HG02763 (cell line): ENCODE results near the gene ZDHHC8.

Experiments
- ATAC-seq: cut with Tn5 transposase; IDR thresholded peaks from one replicate; pipeline ENCODE4 v1.9.1; 2021; ENCODE audit warnings: mild to moderate bottlenecking, moderate library complexity; ENCODE audit not compliant: unreplicated experiment

ZDHHC8 gene

GRCh38 chr22:20177217-20177911 lies 45.8 kb downstream of the ZDHHC8 start:
- ATAC-seq = no peak

- no peak for ATAC-seq
These were observed 46.7 kb downstream of the ZDHHC8 start for GRCh38 chr22:20178075-20178914.

DNA sequence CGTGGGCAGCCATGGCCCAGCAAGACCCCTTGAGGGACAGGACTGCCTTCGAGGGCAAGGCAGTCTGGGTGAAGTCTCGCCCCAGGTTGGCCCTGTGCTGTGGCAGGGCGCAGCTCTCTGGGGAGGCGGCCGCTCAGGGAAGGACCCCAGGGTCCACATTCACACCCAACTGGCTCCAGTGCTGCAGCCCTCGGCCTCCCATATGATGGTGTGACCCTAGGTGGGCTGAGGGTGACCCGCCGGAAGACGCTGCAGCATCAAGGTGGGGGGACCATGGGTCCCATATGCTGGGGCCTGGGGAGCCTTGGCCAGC lies 47.3 kb downstream of the ZDHHC8 start:
- ATAC-seq = no peak

DNA sequence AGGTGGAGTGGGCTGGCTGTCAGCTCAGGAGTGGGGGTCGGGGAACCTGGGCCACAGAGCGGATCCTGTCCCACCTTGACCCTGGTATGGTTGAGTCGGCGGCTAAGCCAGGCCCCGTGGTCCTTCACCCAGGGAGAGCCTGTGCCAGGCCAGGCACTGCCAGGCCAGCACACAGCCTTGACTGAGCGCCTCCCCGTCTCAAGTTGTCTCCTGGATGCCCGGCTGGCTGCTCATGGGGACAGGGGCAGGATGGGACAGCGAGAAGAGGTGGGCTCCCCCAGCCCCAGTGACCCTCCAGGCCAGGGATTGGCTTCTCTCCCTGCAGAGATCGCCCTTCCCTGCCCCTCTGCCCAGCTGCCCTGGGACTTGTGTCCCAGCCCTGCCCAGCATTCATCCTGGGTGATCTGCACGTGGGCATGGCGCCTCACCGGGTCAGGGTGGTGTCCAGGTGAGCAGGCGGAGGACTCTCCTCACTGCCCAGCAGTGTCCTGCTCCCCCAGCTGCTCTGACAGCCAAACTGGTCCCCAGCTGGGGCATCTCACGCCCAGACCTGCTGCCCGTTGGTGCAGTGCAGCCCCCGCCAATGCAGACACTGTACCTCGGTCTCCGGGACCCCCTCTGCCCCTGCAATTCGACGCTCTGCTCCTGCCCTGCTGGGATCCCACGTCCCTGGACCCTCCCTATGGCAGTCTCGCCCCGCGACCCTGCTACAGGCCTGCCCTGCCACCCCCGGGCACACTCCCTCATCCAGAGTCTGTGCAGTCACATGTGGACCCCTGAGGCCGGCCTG lies 48.0 kb downstream of the ZDHHC8 start:
- ATAC-seq = no peak

GRCh38 chr22:20180245-20180630 lies 48.6 kb downstream of the ZDHHC8 start:
- no peak for ATAC-seq

DNA sequence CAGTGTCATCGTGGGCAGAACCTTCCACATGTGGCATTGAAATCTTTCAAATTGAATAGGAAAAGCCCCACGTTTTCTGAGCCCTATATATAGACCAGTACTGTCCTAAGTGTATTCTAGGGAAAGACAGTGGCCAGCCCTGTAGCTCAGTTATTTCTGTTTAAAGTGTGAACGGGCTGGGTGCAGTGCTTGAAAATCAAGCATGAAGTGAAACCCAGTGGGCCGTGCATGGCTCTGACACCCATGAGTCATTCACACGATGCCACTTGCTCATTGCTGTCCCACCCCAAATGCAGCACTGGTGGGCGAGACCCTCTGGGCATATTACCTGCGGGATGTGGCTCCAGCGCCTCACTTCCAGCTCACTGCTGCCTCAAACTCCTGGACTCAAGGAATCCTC lies 49.0 kb downstream of the ZDHHC8 start:
- ATAC-seq = no peak

- no peak for ATAC-seq
These were observed 49.7 kb downstream of the ZDHHC8 start for GRCh38 chr22:20181194-20181883.

GRCh38 chr22:20181884-20182236 lies 50.3 kb downstream of the ZDHHC8 start:
- ATAC-seq = no peak

DNA sequence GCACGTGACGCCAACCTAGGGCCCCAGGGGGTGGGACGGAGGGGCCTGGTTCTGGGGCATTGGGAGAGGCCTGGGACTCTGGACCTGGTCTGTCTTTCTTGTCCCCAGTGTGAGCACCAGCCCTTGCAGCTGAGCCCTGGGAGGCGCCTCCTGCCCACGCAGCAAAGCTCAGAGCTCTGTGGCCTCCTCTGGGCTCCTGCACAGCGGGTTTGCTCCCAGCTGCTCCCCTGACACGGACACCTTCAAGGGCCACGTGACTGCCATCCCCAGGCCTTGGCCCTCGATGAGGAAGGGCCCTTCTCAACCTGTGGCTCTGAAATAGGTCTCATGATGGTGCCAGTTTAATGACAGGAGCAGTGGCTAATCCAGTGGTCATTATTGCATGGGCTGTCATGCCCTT lies 50.8 kb downstream of the ZDHHC8 start:
- ATAC-seq = no peak

- no peak for ATAC-seq
These were observed 51.5 kb downstream of the ZDHHC8 start for GRCh38 chr22:20183101-20183500.

GRCh38 chr22:20183823-20184222 lies 52.2 kb downstream of the ZDHHC8 start:
- ATAC-seq = no peak

- ATAC-seq = no peak
These were observed 53.0 kb downstream of the ZDHHC8 start for GRCh38 chr22:20184501-20185165.

GRCh38 chr22:20185750-20186149 lies 54.1 kb downstream of the ZDHHC8 start:
- no peak for ATAC-seq

DNA sequence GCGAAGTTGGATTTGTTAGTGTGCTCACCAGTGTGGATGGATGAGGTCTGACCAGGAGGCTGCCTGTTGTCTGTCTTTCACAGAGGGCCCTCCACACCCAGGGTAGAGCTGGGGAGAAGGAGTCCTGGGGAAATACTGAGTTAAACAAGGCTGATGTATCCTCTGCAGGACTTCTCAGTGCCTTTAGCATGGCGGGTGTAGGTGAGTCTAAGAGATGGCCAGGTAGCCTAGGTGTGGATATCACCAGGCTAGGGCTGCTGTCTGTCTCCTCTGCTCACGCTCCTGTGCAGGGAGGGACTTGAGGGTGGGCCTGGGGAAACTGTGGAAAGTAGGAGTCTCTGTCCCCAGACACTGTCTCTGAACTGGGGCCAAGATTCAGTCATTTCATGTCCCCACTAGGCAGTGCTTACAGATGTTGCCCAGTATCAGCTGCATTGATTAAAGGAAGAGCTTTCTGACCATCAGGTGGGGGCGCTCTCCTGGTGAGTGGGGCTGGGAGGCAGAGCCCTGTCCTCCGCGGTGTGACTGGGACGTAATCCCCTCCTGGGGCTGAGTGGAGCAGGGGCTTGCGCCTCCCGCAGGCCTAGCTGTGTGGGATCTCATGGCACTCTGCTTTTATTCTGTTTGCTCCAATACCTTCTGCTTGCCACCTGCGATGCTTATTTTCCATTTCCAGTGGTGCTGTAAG lies 54.7 kb downstream of the ZDHHC8 start:
- no peak for ATAC-seq

DNA sequence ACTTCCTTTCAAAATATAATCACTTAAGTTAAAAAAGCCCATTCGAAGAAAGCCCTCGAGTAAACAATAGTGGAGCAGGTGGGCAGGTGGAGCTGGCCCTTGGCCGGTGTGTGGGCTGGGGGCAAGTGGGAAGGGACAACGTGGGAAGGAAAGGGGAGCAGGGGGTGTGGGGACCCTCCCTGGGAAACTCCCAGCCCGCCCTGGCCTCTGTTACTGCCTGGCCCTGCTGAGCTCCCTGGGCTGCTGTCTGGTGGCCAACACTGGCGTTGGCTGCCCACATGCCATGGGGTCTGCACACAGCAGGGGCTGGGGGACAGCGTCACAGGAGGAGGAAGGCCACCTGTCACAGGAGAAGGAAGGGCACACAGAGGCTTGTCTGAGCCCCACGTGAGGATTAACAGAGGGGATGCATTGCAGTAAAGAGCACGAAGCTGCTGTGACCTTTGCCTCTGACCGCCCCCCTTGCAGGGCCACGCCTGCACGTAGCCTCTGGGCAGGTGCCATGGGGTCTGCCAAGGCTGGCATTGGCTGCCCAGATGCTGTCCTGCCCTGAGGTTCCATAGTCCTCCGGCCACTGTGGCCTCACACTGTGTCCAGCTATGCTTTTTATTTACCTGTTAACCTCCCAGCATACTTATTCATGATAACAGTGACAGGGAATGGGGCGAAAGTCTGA lies 55.4 kb downstream of the ZDHHC8 start:
- ATAC-seq = no peak

GRCh38 chr22:20187777-20188566 lies 56.4 kb downstream of the ZDHHC8 start:
- ATAC-seq = no peak

DNA sequence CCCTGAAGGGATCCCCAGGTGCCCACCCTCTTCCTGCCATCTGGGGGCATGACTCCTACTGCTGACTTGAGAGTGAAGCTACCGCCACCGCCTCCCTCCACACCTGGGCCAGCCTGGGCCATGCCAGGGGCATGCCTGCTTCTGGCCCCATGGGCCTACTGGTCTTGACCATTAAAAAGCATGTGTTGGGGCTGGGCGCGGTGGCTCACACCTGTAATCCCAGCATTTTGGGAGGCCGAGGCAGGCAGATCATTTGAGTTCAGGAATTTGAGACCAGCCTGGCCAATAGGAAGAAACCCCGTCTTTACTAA lies 56.9 kb downstream of the ZDHHC8 start:
- ATAC-seq = no peak

DNA sequence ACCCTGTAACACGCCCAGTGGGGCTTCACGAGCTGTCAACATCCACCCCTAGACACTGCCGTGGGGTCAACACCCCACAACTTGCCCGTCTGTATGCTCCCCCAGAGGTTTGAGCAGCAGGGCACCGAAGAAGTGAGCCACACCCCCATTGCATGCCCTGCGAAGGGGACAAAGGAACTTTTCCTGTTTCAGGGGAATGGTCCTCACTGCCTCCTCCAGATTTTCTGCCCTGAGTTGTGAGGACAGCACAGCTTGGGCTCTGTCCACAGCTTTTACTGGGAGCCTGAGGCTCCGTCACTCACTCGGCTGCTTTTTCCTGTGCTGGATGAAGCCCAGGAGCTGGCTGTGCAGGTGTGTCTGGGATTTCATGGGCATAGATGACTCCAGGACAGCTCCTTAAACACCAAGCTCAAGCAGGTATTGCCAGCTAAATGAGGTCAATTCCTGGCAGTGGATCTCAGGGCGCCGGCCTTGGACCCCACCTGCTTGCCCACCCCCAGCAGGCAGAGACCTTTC lies 59.5 kb downstream of the ZDHHC8 start:
- no peak for ATAC-seq

GRCh38 chr22:20191803-20192202 lies 60.2 kb downstream of the ZDHHC8 start:
- no peak for ATAC-seq
